ENCODE results near the gene EHD2.
"Not testable (repeated sequence)": the region's sequence is repeated elsewhere in the genome, so short reads cannot be mapped to it uniquely, and the experiment has no call there.

EHD2 gene

DNA sequence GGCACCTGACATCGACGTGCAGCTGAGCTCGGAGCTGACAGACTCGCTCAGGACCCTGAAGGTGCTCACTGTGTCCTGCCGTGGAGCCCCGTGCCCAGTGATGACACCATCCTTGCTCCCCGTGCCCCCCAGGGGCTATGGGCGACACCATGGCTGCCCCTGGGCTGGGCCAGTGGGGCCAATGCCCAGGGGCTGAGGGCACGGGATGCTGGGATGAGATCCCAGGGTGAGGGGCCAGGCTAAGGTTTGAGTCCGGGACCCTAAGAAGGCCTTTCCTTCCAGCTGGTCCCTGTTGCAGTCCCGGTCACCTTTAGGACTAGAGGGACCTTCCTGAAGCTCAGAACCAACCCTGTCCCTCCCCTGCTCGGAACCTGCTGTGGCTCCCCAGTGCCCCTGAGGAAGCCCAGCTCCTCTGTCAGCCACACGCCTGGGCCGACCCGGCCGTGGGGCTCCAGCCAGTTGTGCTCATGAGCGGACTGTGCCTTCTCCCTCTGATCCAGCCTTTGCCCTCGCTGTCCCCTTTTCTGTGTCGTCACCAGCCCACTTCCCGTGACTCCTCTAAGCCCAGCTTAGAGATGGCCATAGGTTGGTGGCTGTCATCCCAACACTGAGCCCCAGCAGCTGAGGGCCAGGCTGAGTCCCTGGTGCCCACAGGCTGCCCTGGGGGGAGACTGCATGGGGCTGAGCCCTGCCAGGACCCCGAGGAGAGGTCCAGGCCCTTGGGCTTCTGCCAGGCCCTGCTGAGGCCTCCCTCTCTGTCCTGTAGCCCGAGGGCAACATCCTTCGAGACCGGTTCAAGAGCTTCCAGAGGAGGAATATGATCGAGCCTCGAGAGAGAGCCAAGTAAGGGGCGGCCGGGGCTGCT is 42.8 kb downstream of the EHD2 start:
- TF ChIP-seq POLR2A (IDR thresholded peaks at IDR 0.05; ENCODE audit: low read depth, low read length) = no peak
- no peak for DNase-seq (ENCODE audit: insufficient read length, low spot score)
- FAIRE-seq = no peak

DNA sequence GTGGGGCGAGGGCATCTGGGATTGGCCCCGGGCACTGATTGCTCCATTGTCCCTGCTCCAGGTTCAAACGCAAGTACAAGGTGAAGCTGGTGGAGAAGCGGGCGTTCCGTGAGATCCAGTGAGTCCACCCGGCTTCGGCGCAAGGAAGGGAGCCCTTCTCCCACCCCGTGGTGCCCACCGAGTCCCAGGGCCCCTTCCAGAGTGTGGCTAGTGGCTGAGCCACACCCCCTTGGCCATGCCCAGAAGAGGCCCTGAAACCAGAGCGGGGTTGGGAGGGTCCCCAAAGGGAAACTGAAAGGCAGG is 43.4 kb downstream of the EHD2 start:
- FAIRE-seq (no peak), DNase-seq (ENCODE audit: insufficient read length, low spot score) (no peak)
- no peak for TF ChIP-seq POLR2A (IDR thresholded peaks at IDR 0.05; ENCODE audit: low read depth, low read length)

- DNase-seq (ENCODE audit: insufficient read length, low spot score) (no peak), FAIRE-seq (no peak)
Observed at GRCh38 chr19:47756953-47757608, 43.9 kb downstream of the EHD2 start.

DNA sequence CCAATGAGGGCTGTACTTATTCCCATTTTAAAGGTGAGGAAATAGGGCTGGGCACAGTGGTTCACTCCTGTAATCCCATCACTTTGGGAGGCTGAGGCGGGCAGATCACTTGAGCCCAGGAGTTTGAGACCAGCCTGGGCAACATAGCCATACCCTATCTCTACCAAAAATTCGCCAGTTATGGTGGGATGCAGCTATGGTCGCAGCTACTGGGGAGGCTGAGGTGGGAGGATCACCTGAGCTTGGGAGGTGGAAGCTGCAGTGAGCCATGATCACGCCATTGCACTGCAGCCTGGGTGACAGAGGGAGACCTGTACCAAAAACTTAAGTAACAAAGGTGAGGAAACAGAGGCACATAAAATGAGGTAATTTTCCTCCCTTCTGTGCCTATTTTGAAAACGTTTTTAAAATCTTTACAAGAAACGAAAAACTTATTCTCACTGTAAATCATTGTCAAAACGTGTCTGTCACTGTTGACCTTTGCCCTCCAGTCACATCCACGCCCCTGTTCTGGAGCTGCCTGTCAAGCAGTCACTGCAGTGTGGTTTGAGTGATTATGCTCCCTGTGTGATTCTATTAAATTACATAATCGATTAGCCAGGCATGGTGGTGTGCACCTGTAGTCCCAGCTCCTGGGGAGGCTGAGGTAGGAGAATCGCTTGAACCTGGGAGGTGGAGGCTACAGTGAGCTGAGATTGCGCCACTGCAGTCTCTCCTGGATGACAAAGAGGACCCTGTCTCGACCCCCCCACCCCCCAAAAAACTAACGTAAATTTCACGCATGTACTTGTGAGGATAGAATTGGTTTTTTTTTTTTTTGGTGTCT is 44.6 kb downstream of the EHD2 start:
- FAIRE-seq = no peak
- TF ChIP-seq POLR2A (IDR thresholded peaks at IDR 0.05; ENCODE audit: low read depth, low read length) = no peak
- no peak for DNase-seq (ENCODE audit: insufficient read length, low spot score)

More at GRCh38 chr19:47756953-47757608, 43.9 kb downstream of the EHD2 start:
- TF ChIP-seq POLR2A (IDR thresholded peaks at IDR 0.05; ENCODE audit: low read depth, low read length) = no peak

GRCh38 chr19:47758443-47758804 is 45.2 kb downstream of the EHD2 start:
- FAIRE-seq (no peak), DNase-seq (ENCODE audit: insufficient read length, low spot score) (no peak)
- TF ChIP-seq POLR2A (IDR thresholded peaks at IDR 0.05; ENCODE audit: low read depth, low read length) = no peak

- no peak for TF ChIP-seq POLR2A (IDR thresholded peaks at IDR 0.05; ENCODE audit: low read depth, low read length)
- no peak for FAIRE-seq
- DNase-seq (ENCODE audit: insufficient read length, low spot score) = no peak
Observed at GRCh38 chr19:47760632-47760999, 47.4 kb downstream of the EHD2 start.

- DNase-seq (ENCODE audit: insufficient read length, low spot score) (no peak), FAIRE-seq (no peak)
- TF ChIP-seq POLR2A (IDR thresholded peaks at IDR 0.05; ENCODE audit: low read depth, low read length) = no peak
Observed at GRCh38 chr19:47761566-47761965, 48.3 kb downstream of the EHD2 start.

GRCh38 chr19:47762151-47762550 is 48.9 kb downstream of the EHD2 start:
- no peak for TF ChIP-seq POLR2A (IDR thresholded peaks at IDR 0.05; ENCODE audit: low read depth, low read length)
- no peak for FAIRE-seq
- no peak for DNase-seq (ENCODE audit: insufficient read length, low spot score)

DNA sequence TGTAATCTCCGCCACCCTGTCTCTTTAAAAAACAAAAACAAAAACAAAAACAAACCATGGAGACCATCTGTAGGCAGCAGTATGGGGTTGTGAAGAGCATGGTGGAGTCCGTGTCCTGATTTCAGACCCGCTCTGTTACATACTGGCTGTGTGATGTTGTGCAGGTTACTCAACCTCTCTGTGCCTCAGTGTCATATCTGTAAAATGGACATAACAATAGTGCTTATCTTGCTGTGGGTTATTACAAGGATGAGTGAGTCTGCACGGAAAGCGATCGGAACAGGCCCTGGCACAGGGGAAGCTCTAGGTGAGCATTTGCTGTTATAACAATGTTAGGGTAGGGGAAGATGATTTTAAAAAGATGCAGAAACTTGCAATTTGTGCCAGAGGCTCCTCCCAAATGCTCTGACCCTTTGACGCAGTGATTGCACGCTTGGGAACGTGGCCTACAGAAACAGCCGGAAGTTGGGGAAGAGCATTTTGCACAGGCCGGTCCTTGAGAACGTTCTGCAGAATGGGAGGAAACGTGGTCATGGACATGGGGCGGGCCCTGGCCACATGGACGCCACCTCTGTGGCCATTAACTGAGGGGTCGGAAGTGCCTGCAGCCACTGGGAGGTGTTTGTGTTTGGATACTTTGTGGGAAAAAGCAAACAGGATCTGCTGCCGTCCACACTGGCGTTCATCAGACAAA is 49.5 kb downstream of the EHD2 start:
- no peak for TF ChIP-seq POLR2A (IDR thresholded peaks at IDR 0.05; ENCODE audit: low read depth, low read length)
- FAIRE-seq (no peak), DNase-seq (ENCODE audit: insufficient read length, low spot score) (no peak)

DNA sequence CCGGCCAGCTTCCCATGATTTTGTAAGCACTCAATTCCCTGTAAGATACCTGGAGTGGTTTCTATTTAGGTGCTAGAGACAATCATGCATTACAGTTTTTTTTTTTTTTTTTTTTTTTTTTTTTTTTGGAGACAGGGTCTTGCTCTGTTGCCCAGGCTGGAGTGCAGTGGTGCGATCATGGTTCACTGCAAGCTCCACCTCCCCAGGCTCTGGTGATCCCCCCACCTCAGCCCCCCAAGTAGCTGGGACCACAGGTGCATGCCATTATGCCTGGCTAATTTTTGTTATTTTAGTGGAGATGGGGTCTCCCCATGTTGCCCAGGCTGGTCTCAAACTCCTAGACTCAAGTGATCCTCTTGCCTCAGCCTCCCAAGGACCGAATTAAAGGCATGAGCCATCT is 51.5 kb downstream of the EHD2 start:
- FAIRE-seq; DNase-seq (ENCODE audit: insufficient read length, low spot score): not testable (repeated sequence)

- DNase-seq (ENCODE audit: insufficient read length, low spot score) (no peak), FAIRE-seq (no peak)
- TF ChIP-seq POLR2A (IDR thresholded peaks at IDR 0.05; ENCODE audit: low read depth, low read length) = no peak
Observed at GRCh38 chr19:47765523-47766358, 52.5 kb downstream of the EHD2 start.

DNA sequence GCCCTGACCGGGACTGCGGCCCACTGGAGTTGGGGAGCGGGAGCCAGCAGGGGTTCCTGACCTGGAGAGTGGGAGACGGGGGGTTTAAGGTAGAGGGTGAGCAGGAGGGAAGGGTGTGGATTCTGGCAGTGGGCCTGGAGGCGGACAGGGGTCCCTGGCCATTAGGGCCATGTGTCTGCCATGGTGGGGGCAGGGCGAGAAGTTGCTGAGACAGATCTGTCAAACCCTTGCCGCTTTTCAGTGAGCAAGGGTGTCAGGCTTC is 53.1 kb downstream of the EHD2 start:
- FAIRE-seq = no peak
- no peak for DNase-seq (ENCODE audit: insufficient read length, low spot score)
- no peak for TF ChIP-seq POLR2A (IDR thresholded peaks at IDR 0.05; ENCODE audit: low read depth, low read length)

DNA sequence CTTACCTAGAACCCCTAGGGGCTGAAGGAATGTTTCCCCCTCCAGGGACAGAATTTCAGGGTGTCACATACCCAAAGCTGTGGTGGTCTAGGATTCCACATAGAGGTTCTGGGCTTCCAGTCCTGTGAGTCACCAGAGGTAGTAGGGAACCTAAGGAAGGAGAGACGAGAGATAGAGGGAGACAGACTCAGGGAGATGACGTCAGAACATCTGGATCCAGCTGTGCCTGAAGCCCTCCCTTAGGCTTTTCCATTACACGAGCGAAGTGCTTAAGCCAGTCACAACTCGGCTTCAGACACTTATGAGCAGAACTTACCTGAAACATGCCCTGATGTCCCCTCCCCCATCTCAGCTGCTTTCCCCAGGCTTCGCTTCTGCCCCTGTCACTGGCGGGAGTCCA is 53.4 kb downstream of the EHD2 start:
- DNase-seq (ENCODE audit: insufficient read length, low spot score) (no peak), FAIRE-seq (no peak)
- TF ChIP-seq POLR2A (IDR thresholded peaks at IDR 0.05; ENCODE audit: low read depth, low read length) = no peak

Data from H54 (cell line).